GM12878 (cell line): ENCODE data around the gene AGK. TPM values are rescaled to one million over a fixed set of nuclear protein-coding genes. Genes with fewer than 3 reads are reported as not detected.
A peak's percentile ranks its signal among the peaks of the same experiment; 100 is the strongest.

Experiments used
- ATAC-seq: fragments of 200-7000 bp; cut with Tn5 transposase; 3 replicates; pipeline ENCODE4 v1.9.1; 2020; ENCODE audit warnings: mild to moderate bottlenecking, moderate library complexity
- BruUV-seq: library from RNA; stranded (reverse); fragments of 400-500 nt; replicated peaks from 2 replicates; lab custom pipeline; 2021; lab: Mats Ljungman, UMichigan
- CTCF ChIA-PET: fragments of 300-600 bp; sonication (Branson Sonifier 250); formaldehyde crosslinking; extraction: SDS; loops from one replicate; lab custom pipeline; 2021; ENCODE audit warnings: inconsistent platforms; lab: Yijun Ruan, JAX
- POLR2A ChIA-PET: fragments of 350-600 bp; formaldehyde crosslinking; extraction: SDS; loops from one replicate; lab custom pipeline; 2021; ENCODE audit warnings: inconsistent platforms; lab: Charles Lee
- RAD21 ChIA-PET: fragments of 300-600 bp; sonication (Branson Sonifier 250); formaldehyde crosslinking; loops from one replicate; lab custom pipeline; 2023; ENCODE audit warnings: antibody characterized with exemption; ENCODE audit not compliant: unreplicated experiment; lab: Charles Lee
- SMC1A ChIA-PET: fragments of 300-600 bp; sonication (Branson Sonifier 250); formaldehyde crosslinking; loops from one replicate; lab custom pipeline; 2023; ENCODE audit not compliant: unreplicated experiment, uncharacterized antibody; lab: Charles Lee
- DNase-seq: peaks from one replicate; pipeline ENCODE4 v3.0.0-alpha.2; 2011; ENCODE audit warnings: low read depth, low spot score
- FAIRE-seq: peaks from 3 replicates; lab custom pipeline; 2011; peaks lifted over from hg19 to GRCh38; lab: Jason Lieb, UNC
- H2AFZ ChIP-seq: 2 replicates; pipeline ENCODE4 v1.6.0; 2011; ENCODE audit warnings: low read depth, low read length, control low read depth; ENCODE audit not compliant: control insufficient read depth
- H3K27ac ChIP-seq: 2 replicates; pipeline ENCODE4 v1.5.1; 2011; ENCODE audit warnings: control low read depth; ENCODE audit not compliant: control insufficient read depth, insufficient read depth
- H3K27me3 ChIP-seq, 2 experiments: replicated peaks in 1 of 2; 2 replicates each; pipeline versions ENCODE4 v1.6.0 to v1.6.1; 2011; ENCODE audit warnings: low read length in 1 of 2; ENCODE audit not compliant: control insufficient read depth in 2 of 2, insufficient read depth in 2 of 2
- H3K36me3 ChIP-seq, 2 experiments: 2 replicates each; pipeline ENCODE4 v1.5.1; 2011; ENCODE audit warnings: low read length in 1 of 2; ENCODE audit not compliant: control insufficient read depth in 2 of 2, insufficient read depth in 2 of 2
- H3K4me1 ChIP-seq: 2 replicates; pipeline ENCODE4 v1.6.1; 2011; ENCODE audit warnings: mild to moderate bottlenecking, low read length, moderate library complexity, mixed read lengths; ENCODE audit not compliant: control insufficient read depth, insufficient read depth
- H3K4me2 ChIP-seq: 2 replicates; pipeline ENCODE4 v1.6.0; 2011; ENCODE audit warnings: control low read depth; ENCODE audit not compliant: control insufficient read depth, insufficient read depth
- H3K4me3 ChIP-seq: fragments of 200-600 bp; sonication (generic); 2 replicates; pipeline ENCODE4 v1.5.1; 2016
- H3K79me2 ChIP-seq: 2 replicates; pipeline ENCODE4 v1.6.0; 2011; ENCODE audit warnings: low read length; ENCODE audit not compliant: control insufficient read depth, insufficient read depth
- H3K9ac ChIP-seq: 2 replicates; pipeline ENCODE4 v1.8.0; 2011; ENCODE audit warnings: low read length, control low read depth, mixed read lengths; ENCODE audit not compliant: control insufficient read depth, insufficient read depth
- H3K9me3 ChIP-seq: replicated peaks from 3 replicates; pipeline ENCODE4 v1.5.1; 2011; ENCODE audit warnings: mild to moderate bottlenecking, low read length; ENCODE audit not compliant: control insufficient read depth, insufficient read depth
- H4K20me1 ChIP-seq: 2 replicates; pipeline ENCODE4 v1.6.0; 2011; ENCODE audit not compliant: control insufficient read depth, insufficient read depth
- CEBPB ChIP-seq, 2 experiments: fragments of 150-350 bp in 1 of 2; IDR thresholded peaks; 2 replicates each; pipeline ENCODE4 v1.6.1; 2012 to 2014; ENCODE audit warnings: low read depth in 2 of 2, low read length in 2 of 2, borderline replicate concordance in 1 of 2, inconsistent platforms in 1 of 2
- CTCF ChIP-seq, 3 experiments: IDR thresholded peaks in 2 of 3; conservative IDR thresholded peaks in 1 of 3; 2 replicates each; pipeline ENCODE4 v1.5.1; 2011; ENCODE audit warnings: low read depth in 3 of 3, low read length in 3 of 3, mild to moderate bottlenecking in 3 of 3, control low read depth in 2 of 3, moderate library complexity in 2 of 3, inconsistent platforms in 1 of 3, mixed read lengths in 1 of 3; ENCODE audit not compliant: control insufficient read depth in 2 of 3, insufficient read depth in 1 of 3; ENCODE audit errors: extremely low read depth in 1 of 3
- E2F8 ChIP-seq: fragments of 450-650 bp; IDR thresholded peaks from 2 replicates; pipeline ENCODE4 v1.6.1; 2018; ENCODE audit warnings: mild to moderate bottlenecking, low read depth, moderate library complexity; ENCODE audit not compliant: partially characterized antibody
- EED ChIP-seq: sonication (generic); IDR thresholded peaks from 2 replicates; pipeline ENCODE4 v1.6.1; 2016; ENCODE audit warnings: antibody characterized with exemption, low read depth
- ESRRA ChIP-seq: IDR thresholded peaks from 2 replicates; pipeline ENCODE4 v1.6.1; 2012; ENCODE audit warnings: mild to moderate bottlenecking, low read length, improper control_type of control experiment
- FOXM1 ChIP-seq: IDR thresholded peaks from 2 replicates; pipeline ENCODE4 v1.6.1; 2012; ENCODE audit warnings: low read depth, mild to moderate bottlenecking, inconsistent platforms, low read length, moderate library complexity
- JUNB ChIP-seq: IDR thresholded peaks from 2 replicates; pipeline ENCODE4 v1.6.1; 2016; ENCODE audit warnings: antibody characterized with exemption, mild to moderate bottlenecking
- KAT2A ChIP-seq: conservative IDR thresholded peaks from 2 replicates; pipeline ENCODE4 v1.6.1; 2011; ENCODE audit warnings: low read depth, low read length; ENCODE audit not compliant: control insufficient read depth
- PML ChIP-seq: IDR thresholded peaks from 2 replicates; pipeline ENCODE4 v1.6.1; 2012; ENCODE audit warnings: low read length, inconsistent platforms
- RUNX3 ChIP-seq: IDR thresholded peaks from 2 replicates; pipeline ENCODE4 v1.6.1; 2012; ENCODE audit warnings: low read length, inconsistent platforms
- SMAD5 ChIP-seq: IDR thresholded peaks from 2 replicates; pipeline ENCODE4 v1.6.1; 2016; ENCODE audit warnings: antibody characterized with exemption, low read depth
- SUPT20H ChIP-seq: IDR thresholded peaks from 2 replicates; pipeline ENCODE4 v1.6.1; 2011; ENCODE audit warnings: low read depth, mild to moderate bottlenecking, low read length, moderate library complexity, borderline replicate concordance; ENCODE audit not compliant: control insufficient read depth
- ZSCAN29 ChIP-seq: fragments of 450-650 bp; IDR thresholded peaks from 2 replicates; pipeline ENCODE4 v1.6.1; 2017; ENCODE audit warnings: mild to moderate bottlenecking, moderate library complexity
- WGBS: methylation state at CpG from one replicate; pipeline ENCODE4 v1.1.6; 2016; ENCODE audit warnings: low lambda C conversion rate; ENCODE audit not compliant: insufficient replicate concordance, insufficient coverage; ENCODE audit errors: missing lambda C conversion rate; 5-methylcytosine and 5-hydroxymethylcytosine counted together
- in situ Hi-C: fragments of 300-500 bp; cut with MboI; formaldehyde crosslinking; loops from 9 replicates; pipeline ENCODE4 v1.14.3; 2018; ENCODE audit warnings: mixed read lengths
- intact Hi-C: fragments of 100-400 bp; cut with micrococcal nuclease; formaldehyde crosslinking; loops from one replicate; pipeline ENCODE4 v1.14.2; 2022; ENCODE audit not compliant: unreplicated experiment
- polyA plus RNA-seq, 11 experiments: library from polyadenylated mRNA; depleted of rRNA in 4 of 11; unstranded in 6 of 11; stranded (reverse) in 5 of 11; fragments of >200 nt; fragmentation: Nextera tagmentation in 4 of 11; fragmentation: Illumina TruSeq in 1 of 11; extraction: Ambion mirVana in 4 of 11; extraction: Trizol in 1 of 11; gene quantifications; 1 replicate in 1 of 11; 2 replicates in 10 of 11; pipeline versions ENCODE4 v1.2.1 to v1.2.3, GENCODE V29; 2011 to 2016; ENCODE audit warnings: inconsistent platforms in 2 of 11, missing spikeins in 2 of 11, low read depth in 1 of 11
- total RNA-seq, 4 experiments: library from RNA; depleted of rRNA in 3 of 4; stranded (reverse); fragments of >200 nt in 3 of 4; fragmentation: Illumina TruSeq in 1 of 4; extraction: Trizol in 1 of 4; gene quantifications; 2 replicates each; pipeline versions ENCODE4 v1.2.1 to v1.2.3, GENCODE V29; 2013 to 2021

The AGK gene
- total and polyA plus RNA-seq, 10 of the 15 experiments (the other 5 are each of a cell fraction or from before 2014, with no cell fraction given): 32.5 to 85.6 (median 47.8) TPM

DNA sequence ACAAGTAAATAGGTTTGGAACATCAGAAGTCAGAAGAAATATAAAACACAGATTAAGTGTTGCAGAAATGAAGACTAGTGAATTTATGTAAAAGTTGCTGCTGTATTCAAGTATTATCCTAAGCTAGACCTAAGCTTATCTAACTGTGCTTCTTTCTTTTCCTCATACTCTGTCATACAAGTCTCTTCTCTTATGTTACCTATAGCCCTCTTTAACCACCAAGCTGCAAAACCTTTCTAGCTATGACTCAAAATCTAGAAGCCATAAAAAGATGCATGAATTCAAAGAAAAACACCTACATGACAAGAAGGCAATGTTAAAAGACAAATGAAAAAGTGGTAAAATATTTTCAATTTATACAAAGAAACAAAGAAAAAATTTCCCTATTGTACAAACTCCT is 127.8 kb downstream of the AGK start (continued):
- TF ChIP-seq PML (no peak), EED (no peak), KAT2A (no peak), RUNX3 (peak; percentile 82), E2F8 (no peak)

DNA sequence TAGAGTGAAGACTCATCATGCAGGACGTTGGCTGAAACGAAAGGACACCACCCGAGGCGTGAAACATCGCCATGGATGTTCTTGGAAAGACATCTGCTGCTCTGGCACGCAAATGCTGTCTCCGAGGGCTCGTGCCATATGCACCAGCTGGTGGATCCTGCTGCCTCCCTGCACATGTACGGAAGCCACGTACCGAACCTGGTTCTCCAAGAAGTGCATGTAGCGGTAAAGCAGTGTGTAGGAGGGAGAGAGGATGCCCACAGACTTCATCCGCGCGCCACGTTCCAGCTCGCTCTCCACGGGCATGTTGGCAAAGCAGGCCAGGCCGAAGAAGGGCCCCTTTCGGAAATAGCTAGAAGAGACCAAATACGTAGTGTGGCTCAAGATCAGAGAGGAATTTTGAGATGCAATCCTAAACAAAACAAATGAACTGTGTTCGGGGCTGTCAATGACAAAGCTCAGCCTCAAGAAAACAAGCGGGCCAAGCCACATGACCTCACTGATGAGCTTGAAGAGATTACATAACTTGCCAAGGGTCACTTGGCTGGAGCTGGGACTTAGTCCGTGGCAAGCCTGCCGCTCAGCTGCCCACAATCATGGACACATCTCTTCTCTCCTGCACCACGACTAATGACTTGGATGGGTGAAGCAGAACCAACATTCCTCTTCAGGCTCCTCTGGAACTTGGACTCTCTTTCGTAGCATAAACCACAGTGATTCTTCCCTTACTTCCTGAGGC is 134.2 kb downstream of the AGK start:
- Histone ChIP-seq H3K9ac (no peak overlapping the region), H3K4me2 (no peak overlapping the region), H3K4me3 (no peak overlapping the region), H3K27ac (no peak overlapping the region), H4K20me1 (no peaks in the 10 kb centered on the region), H3K4me1 (no peaks in the 10 kb centered on the region), H3K9me3 (no peaks in the 10 kb centered on the region), H3K36me3 (peaks cover 8 to 18% of the 10 kb centered on the region in 2 experiments), H3K27me3 (no peaks in the 10 kb centered on the region), H2AFZ (no peak overlapping the region), H3K79me2 (peaks cover 2% of the 10 kb centered on the region; the same call in 1 of the 2 replicates)
- DNase-seq (no peak), ATAC-seq (no peak), FAIRE-seq (no peak)
- 94% methylated on average over 27 of the region's 27 CpGs for WGBS
- ChIA-PET CTCF (interaction anchor here (0.6 to 2.0 kb wide), 3 partner anchors 10 to 947 kb away, joined by 3 to 6 read pairs (median 5); no protein-coding TSS in a partner anchor), POLR2A (no interaction called here), RAD21 (interaction anchor here (0.7 kb wide), 1 partner anchor 16 kb away, joined by 3 read pairs; the partner anchor contains the start of gene DENND11), SMC1A (interaction anchor here (0.9 to 1.5 kb wide), 4 partner anchors 8 to 31 kb away, joined by 3 read pairs; no protein-coding TSS in a partner anchor)
- BruUV-seq: no TSS peak
- in situ Hi-C loops (no loop called here), intact Hi-C loops (no loop called here)
- no peak for TF ChIP-seq CEBPB (IDR thresholded peaks at IDR 0.05; ENCODE audit: borderline replicate concordance in 1 of 2, low read depth in 2 of 2, low read length in 2 of 2)
- TF ChIP-seq CTCF (IDR thresholded peaks at IDR 0.05 in 2 of 3, conservative IDR thresholded peaks at IDR 0.05 in 1 of 3; ENCODE audit: control insufficient read depth in 2 of 3, extremely low read depth in 1 of 3, insufficient read depth in 1 of 3, low read depth in 3 of 3, low read length in 3 of 3): no peak
- TF ChIP-seq FOXM1: no peak
- no peak for TF ChIP-seq JUNB
- no peak for TF ChIP-seq ZSCAN29
- TF ChIP-seq SUPT20H: no peak
- TF ChIP-seq SMAD5: no peak
- TF ChIP-seq ESRRA: no peak
